Mucosa of descending colon (tissue), 3 donors: Measurements from ENCODE around the gene TMEM109. TPM values are rescaled to one million over a fixed set of nuclear protein-coding genes. Genes with fewer than 3 reads are reported as not detected.

Experiments used
- ATAC-seq: fragments of 200-7000 bp; cut with Tn5 transposase; one replicate; pipeline ENCODE4 v1.9.1; 2020; ENCODE audit warnings: mild to moderate bottlenecking, moderate library complexity
- DNase-seq, 3 donors: peaks; one replicate each; pipeline ENCODE4 v3.0.0-alpha.2; 2020
- H3K36me3 ChIP-seq: fragments of 200-600 bp; one replicate; pipeline ENCODE4 v1.8.0; 2021; ENCODE audit warnings: low read depth, mild to moderate bottlenecking
- H3K4me1 ChIP-seq: fragments of 200-600 bp; one replicate; pipeline ENCODE4 v1.8.0; 2021; ENCODE audit warnings: low read depth, mild to moderate bottlenecking
- H3K4me3 ChIP-seq: fragments of 200-600 bp; one replicate; pipeline ENCODE4 v1.8.0; 2021; ENCODE audit warnings: mild to moderate bottlenecking
- H3K9me3 ChIP-seq: fragments of 200-600 bp; one replicate; pipeline ENCODE4 v1.8.0; 2021; ENCODE audit warnings: mild to moderate bottlenecking
- intact Hi-C, 2 donors: fragments of 100-400 bp; cut with DNase I in 1 of 2; cut with micrococcal nuclease in 1 of 2; formaldehyde crosslinking; loops; one replicate each; pipeline versions ENCODE4 v1.11.0 to v1.11.1; 2022; cut with DNase I, micrococcal nuclease
- total RNA-seq, 3 donors: library from RNA; stranded (reverse); fragmentation: NEBNext Ultra II Directional in 2 of 3; extraction: Animal tissue kit (Norgen Biotek cat#: 25700) in 2 of 3; gene quantifications; one replicate each; pipeline versions ENCODE4 v1.2.1 to v1.2.4, GENCODE V29; 2021 to 2023
- TF ChIP-seq, protein P1 (sequence below): fragments of 200-600 bp; IDR thresholded peaks from one replicate; pipeline ENCODE4 v1.8.0; 2022; ENCODE audit warnings: antibody characterized with exemption, mild to moderate bottlenecking
- donor health status: DM: no; HTN: no; CAD: no; lungs with moderate emphysema.
- donor health status: DM: no; HTN: no; CAD: no.
- donor health status: DM: no; HTN: yes; CAD: no.

Gene TMEM109
- total RNA-seq, 3 donors from 2014 or later, result 35.8 to 95.2 (median 46.6) TPM

DNA sequence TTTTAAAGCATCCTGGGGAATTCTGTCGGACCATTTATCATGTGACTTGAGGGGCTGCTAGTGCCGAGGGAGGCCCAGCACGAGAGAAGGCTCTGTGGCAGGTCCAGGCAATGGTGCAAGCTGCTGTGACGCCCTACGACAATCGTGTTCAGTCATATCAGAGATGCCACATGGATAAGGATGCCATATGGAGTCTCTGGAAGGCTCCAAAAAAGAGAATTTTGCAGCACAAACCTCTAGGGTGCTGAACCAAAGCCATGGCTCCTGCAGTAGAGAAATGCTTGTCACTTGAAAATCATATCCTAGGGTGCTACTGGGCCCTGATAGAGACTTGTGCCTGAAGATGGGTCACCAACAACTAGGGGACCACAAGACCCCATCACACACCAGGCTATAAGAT lies 50.8 kb downstream of the TMEM109 start:
- no peak overlapping the region for H3K4me3 ChIP-seq
- TF ChIP-seq, protein P1, sequence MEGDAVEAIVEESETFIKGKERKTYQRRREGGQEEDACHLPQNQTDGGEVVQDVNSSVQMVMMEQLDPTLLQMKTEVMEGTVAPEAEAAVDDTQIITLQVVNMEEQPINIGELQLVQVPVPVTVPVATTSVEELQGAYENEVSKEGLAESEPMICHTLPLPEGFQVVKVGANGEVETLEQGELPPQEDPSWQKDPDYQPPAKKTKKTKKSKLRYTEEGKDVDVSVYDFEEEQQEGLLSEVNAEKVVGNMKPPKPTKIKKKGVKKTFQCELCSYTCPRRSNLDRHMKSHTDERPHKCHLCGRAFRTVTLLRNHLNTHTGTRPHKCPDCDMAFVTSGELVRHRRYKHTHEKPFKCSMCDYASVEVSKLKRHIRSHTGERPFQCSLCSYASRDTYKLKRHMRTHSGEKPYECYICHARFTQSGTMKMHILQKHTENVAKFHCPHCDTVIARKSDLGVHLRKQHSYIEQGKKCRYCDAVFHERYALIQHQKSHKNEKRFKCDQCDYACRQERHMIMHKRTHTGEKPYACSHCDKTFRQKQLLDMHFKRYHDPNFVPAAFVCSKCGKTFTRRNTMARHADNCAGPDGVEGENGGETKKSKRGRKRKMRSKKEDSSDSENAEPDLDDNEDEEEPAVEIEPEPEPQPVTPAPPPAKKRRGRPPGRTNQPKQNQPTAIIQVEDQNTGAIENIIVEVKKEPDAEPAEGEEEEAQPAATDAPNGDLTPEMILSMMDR, result no peak
- ATAC-seq, result no peak
- no peaks in the 10 kb centered on the region for H3K4me1 ChIP-seq
- H3K9me3 ChIP-seq, result no peaks in the 10 kb centered on the region
- no peaks in the 10 kb centered on the region for H3K36me3 ChIP-seq
- no peak for DNase-seq
- intact Hi-C loops, result no loop called here

DNA sequence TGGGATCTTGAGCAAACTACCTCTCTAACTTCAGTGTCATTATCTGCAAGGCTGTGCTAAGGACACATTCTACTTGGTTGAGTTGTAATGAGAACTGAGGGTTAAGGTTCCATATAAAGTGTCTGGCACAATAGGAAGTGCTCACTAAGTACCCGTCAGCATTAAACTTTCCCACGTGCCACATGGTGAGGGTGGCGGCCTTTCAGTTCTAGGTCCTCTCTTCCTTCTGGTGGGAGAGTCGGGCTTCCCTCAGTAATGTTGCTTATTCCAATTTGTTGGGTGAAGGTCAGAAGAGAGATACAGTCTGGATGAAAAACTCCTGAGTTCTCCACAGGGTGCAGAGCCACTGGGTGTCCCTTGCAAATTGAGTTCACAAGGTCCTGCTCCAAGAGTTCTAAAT lies 52.9 kb downstream of the TMEM109 start:
- no peak for ATAC-seq
- no peak for DNase-seq
- no peaks in the 10 kb centered on the region for H3K36me3 ChIP-seq
- intact Hi-C loops, result no loop called here
- no peaks in the 10 kb centered on the region for H3K9me3 ChIP-seq
- no peaks in the 10 kb centered on the region for H3K4me1 ChIP-seq
- no peak overlapping the region for H3K4me3 ChIP-seq
- TF ChIP-seq, protein P1, result no peak

DNA sequence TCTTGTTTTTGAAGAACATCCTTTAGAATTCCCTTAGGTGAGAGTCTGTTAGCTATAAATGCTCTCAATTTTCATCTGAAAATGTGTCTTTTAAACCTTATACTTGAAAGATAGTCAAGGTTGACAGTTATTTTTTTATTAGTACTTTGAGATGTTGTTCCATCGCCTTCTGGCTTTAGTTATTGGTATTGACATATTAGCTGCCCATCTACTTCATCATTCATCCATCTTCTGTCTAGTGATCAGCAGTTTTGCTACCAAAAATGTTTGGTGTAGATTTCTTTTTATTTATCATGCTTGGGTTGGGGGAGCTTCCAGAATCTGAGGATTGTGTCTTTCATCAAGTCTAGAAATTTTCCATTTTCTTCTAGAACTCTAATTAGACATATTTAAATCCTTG lies 54.3 kb downstream of the TMEM109 start:
- intact Hi-C loops, result no loop called here
- ATAC-seq (no peak), DNase-seq (no peak)
- H3K36me3 ChIP-seq, result no peaks in the 10 kb centered on the region
- no peak overlapping the region for H3K4me3 ChIP-seq
- H3K9me3 ChIP-seq, result no peaks in the 10 kb centered on the region
- H3K4me1 ChIP-seq, result no peaks in the 10 kb centered on the region
- TF ChIP-seq, protein P1, result no peak

DNA sequence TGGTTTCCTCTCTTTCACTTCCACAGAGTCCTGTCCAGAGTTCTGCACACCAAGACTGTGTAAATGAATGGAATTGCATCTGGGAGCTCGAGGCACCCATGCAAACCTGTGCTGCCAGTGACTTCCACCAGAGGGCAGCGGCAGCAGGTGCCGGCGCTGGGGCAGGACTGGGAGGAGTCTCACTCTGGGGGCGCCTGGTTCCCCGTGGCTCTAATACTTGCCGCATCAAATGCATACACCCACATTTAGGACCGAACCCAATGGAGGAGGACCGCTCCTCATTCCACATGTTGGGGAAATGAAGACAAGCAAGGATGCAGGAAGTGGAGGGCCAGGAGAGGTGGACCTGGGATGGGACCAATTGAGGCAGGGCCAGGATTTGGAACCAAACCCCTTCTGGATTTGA lies 56.4 kb downstream of the TMEM109 start:
- peak; percentile 84 for ATAC-seq
- TF ChIP-seq, protein P1, result peak; percentile 84
- Histone ChIP-seq H3K4me3 (no peak overlapping the region), H3K9me3 (no peaks in the 10 kb centered on the region), H3K4me1 (no peaks in the 10 kb centered on the region), H3K36me3 (no peaks in the 10 kb centered on the region)
- intact Hi-C loops, result no loop called here
- DNase-seq, result peak; percentile 74 to 80 (median 79)

DNA sequence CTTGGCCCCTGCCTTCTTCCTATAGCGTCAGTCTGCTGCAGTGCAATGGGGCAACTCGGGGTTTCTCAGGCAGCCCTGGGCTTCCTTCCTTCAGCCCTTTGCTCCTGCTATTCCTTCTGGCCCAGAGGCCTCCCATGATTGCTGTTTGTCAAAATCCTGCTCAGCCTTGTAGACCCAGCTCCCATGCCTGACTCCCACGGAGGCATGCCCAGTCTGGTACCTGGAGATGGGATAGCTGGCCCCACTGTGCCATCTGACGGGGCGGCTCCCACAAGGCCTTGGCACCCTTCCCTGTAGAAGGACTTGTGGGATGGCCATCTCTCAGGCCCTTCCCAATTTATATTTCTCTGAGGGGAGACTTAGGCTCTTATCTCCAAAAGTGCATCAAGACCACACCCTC lies 56.9 kb downstream of the TMEM109 start:
- Histone ChIP-seq H3K4me1 (no peaks in the 10 kb centered on the region), H3K9me3 (no peaks in the 10 kb centered on the region), H3K4me3 (no peak overlapping the region), H3K36me3 (no peaks in the 10 kb centered on the region)
- intact Hi-C loops, result no loop called here
- TF ChIP-seq, protein P1, result no peak
- ATAC-seq (no peak), DNase-seq (peak in 1 of 3 donors; percentile 45)

DNA sequence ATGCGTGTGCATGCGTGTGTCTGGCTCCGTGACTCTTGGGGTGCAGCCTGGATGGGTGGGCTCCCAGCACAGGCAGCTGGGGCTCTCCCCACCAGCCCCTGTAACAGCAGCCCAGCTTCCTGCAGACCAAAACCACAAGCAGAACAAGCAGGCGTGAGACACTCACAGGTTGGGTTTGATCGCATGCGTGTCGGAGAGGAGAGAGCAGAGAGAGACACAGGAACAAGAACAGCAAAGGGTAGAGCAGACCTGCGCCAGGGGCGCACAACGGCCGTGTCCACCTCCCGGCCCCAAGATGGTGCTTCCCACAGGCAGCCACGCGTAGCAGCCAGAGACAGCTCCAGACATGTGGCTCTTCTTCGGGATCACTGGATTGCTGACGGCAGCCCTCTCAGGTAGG lies 57.6 kb downstream of the TMEM109 start, which contains the start of gene CD6:
Gene CD6 (plus strand): TSS at position 161 of the 400 bp plus-strand sequence. CDS start 186 bp downstream, at position 347.
- Histone ChIP-seq H3K4me3 (no peak within 1 kb of the TSS), H3K9me3 (no peaks in the 10 kb centered on the region), H3K4me1 (no peaks in the 10 kb centered on the region), H3K36me3 (no peaks in the 10 kb centered on the region)
- DNase-seq (peak in 1 of 3 donors; percentile 62), ATAC-seq (peak; percentile 73)
- intact Hi-C loops, result no loop called here
- TF ChIP-seq, protein P1, result no peak
